NCI-H524 (cell line): ENCODE data around the gene CEP85.
A peak's percentile ranks its signal among the peaks of the same experiment; 100 is the strongest.

Experiments used
- DNase-seq, 2 experiments: peaks; one replicate each; lab custom pipeline; 2025; lab: John Stamatoyannopoulos, UW

CEP85 gene

DNA sequence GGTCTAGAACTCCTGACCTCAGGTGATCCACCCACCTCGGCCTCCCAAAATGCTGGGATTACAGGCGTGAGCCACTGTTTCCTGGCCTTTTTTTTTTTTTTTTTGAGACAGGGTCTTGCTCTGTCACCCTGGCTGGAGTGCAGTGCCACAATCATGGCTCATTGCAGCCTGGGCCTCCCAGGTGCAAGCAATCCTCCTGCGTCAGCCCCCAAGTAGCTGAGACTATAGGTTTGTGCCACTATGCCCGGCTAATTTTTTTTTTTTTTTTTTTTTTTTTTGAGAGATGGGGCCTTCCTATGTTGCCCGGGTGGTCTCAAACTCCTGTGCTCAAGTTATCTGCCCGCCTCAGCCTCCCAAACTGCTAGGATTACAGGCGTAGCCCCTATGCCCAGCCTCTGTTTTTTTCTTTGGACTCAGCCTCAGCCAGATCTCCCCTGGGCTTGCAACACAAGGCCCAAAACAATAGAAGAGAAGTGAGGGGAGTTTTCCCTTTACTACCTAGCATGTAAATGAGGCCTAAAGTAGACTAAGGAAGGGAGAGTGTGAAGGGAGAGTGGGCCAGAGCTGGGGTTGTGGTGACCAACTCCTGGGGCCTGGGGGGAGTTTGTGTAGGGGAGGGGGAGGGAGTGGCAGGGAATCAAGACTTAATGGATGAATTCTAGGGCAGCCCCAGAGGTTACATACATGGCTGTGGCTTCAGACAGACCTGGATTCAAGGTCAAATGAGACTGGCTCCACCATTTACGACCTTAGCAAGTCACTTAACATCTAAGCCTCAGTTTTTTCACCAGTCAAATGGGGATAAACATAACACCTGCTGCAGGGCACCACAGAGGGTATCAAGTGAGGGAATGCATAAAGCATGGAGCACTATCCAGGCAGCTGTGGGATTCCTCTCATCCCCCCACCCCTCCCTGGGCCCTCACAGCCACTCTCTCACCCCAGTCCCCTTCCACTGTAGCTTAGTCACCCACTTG, 82.2 kb downstream of the CEP85 start:
- no peak for DNase-seq

DNA sequence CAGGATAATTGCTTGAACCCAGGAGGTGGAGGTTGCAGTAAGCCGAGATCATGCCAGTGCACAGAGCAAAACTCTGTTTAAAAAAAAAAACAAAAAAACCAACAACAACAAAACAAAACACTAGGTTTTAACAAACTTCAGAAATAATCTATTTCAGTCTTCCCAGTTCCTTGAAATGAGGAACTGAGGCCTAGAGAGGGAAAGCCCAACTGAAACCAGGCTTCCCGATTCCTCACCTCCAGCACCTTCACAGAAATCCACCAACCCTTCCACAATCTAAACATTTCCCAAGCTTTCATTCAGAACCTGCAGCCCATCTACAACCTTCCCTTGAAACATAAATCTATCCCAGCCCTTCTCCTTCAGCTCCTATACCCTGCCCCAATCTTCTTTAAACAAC, 83.1 kb downstream of the CEP85 start:
- DNase-seq = no peak

DNA sequence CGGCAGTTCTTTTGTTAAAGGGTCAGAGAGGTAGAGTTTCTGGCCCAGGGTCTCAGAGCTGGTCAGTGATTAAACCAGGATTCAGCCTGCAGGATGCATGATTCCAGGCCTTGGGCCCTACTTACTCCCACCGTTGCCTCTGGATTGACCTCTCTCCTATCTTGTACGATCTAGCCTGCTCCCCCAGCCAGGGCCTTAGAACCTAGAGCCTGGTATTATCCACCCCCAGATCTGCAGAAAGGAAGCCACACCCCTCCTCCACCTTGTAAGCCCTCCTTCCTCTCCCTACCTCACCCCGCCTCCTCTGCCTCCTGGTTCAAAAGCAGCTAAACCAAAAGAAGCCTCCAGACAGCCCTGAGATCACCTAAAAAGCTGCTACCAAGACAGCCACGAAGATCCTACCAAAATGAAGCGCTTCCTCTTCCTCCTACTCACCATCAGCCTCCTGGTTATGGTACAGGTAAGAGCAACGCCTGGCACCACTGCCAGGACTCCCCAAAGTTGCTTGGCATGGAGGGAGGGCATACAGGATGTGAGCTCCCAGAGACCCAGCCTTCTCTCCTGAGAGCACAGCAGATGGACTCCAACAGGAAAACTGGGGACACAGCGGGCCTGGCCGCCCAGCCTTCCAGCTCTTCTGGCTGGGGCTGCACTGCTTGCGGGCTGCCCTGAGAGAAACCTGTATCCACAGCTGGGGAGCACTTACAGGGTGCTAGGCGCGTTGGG, 83.8 kb downstream of the CEP85 start, which contains the start of gene CD52:
CD52 (plus strand) TSS at position 347 of the 726 bp plus-strand sequence; CDS start at position 407, 60 bp downstream.
- no peak for DNase-seq

DNA sequence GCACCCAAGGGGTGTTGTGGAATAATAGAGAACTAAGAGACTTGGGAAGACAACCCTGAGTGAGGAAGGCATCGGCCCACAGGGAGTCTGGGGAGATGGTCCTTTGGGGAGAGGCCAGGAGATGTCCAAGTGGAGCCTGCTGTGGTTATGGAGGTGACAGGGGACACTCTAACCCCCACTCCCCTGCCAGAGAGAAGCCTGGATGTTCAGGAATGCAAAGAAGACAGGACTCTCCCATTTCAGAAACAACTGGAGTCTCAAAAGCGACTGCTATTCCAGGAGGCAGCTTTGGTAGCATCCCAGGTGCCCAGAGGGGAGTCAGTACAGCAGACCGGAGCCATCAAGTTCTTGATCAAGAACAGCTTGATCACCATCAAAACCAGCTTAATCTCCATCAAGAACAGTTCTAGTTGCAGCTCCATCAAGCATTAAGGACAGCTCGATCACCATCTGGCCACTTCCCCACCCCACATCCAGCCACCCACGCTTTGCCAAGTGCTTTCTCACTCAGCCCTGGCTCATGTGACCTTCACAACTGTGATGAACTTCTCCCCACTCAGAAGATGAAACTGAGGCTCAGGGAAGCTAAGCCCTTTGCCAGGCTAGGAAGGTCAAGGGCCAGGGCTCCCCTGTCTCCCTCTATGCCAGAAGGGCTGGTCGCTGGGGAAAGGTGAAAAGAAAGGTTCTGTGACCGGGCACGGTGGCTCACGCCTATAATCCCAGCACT, 84.5 kb downstream of the CEP85 start:
- DNase-seq = peak in 1 of 2 experiments; percentile 47

DNA sequence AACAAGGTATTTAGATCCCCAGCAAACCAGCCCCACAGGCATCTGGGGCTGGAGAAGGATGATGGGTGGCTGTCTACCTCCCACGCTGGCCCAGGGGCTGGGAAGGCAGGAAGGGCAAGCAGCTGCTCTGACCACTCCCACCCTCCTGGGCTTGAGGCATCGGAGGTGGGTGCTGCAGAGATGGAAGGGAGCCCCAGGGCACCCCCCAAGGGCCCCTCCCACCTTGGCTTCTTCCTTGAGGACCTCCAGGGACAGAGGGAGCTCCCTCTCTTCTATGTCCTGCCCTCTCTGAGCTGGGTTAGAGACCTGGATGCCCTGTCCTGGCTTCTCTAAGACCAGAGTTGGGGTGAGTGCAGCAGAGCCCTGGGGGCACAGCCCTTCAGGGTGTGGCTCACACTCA, 86.9 kb downstream of the CEP85 start:
- DNase-seq = no peak

DNA sequence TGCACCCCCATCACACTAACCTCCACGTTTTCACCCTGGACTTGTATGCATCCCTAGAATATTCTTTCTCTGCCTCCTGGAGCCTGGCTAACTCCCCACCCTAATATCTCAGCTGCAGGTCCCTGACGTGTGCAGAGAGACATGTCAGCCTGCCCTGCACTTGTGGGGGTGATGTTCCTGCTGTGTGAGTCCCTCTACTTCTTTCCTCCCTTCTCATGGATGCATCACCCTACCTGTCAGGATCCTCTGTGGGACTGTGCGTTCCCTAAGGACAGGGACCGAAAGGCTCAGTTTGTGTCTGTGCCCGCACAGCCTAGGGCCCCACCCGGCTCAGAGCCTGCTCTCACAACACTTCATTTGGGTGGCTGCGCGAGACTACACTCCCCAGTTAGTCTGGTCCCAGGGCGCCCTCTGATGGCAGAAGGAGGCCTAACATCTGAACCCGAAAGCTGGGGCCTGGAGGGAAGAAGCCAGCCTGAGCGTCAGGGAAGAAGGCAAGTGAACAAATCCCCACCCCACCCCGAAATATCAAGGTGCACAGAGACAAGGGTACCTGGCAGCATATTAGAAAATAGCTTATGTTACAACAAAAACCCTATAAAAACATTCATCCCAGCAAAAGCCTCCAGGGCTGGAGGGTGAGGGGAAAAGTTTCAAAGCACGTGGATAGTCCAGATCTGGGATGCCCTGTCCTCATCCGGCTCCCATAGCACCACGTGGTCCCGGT, 87.5 kb downstream of the CEP85 start:
- DNase-seq = peak; percentile 48 to 79

DNA sequence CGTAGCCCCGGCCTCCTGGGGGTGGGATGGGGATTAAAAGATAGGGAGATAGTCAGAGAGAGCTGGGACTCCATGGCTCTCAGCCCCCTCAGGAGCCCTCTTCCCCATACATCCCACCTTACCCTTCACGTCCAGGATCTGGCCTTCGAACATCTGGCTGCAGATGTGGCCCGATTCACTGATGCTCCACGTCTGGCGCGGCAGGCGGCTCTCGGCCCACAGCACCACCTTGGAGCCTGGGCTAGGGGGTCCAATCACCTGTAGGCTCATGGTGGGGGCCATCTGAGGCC, 88.0 kb downstream of the CEP85 start:
- no peak for DNase-seq

DNA sequence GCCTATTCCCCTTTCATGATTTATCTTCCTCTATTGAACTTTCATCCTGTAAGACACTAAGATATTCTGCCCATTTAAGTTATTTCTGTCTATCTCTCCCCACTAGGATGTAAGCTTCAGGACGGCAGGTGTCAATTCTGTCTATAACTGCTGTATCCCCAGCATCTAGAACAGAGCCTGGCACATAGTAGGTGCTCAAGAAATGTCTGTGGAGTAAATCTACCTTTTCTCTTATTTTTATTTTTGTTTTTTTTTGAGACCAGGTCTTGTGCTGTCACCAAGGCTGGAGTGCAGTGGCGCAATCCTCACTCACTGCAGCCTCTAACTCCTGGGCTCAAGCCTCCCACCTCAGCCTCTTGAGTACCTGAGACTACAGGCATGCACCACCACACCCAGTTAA, 89.4 kb downstream of the CEP85 start:
- no peak for DNase-seq

DNA sequence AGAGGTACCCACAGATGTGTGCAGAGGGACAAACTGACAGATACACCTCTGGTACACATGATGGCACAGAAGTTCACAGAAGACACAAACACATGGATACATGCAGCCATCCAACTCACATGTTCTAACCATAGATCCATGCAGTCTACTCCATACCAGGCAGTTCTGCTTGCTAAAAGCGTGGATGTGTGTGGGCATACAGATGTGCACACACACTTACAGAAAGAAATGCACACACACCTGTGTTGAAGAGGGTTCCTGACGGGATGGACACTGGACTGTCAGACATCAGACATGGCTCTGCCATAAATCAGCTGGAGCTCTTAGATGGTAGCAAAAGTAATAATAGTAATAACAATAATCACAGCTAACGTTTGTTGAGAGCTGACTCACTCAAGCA, 90.5 kb downstream of the CEP85 start:
- DNase-seq = no peak

DNA sequence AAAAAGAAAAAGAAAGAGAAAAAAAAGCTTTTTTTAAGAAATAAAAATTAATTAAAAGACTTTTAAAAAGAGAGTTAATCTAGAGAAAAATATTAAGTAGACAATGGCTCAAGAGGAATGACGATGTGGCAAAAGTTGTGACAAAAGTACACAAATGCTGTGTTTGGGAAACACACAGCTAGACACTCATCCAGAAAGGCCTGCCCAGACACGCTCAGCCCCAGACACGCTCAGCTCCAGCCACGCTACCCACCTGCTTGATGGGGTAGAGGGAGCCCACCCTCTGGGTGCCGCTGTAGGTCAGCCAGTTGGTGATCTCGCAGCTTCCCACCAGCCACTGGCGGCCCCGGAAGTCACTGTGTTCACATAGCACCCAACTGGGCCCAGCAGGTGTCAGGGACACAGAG, 94.0 kb downstream of the CEP85 start:
- DNase-seq = peak; percentile 12 to 59
